Measurements from ENCODE around the gene TCHP.
"Not testable (repeated sequence)": the region's sequence is repeated elsewhere in the genome, so short reads cannot be mapped to it uniquely, and the experiment has no call there.

Gene TCHP

DNA sequence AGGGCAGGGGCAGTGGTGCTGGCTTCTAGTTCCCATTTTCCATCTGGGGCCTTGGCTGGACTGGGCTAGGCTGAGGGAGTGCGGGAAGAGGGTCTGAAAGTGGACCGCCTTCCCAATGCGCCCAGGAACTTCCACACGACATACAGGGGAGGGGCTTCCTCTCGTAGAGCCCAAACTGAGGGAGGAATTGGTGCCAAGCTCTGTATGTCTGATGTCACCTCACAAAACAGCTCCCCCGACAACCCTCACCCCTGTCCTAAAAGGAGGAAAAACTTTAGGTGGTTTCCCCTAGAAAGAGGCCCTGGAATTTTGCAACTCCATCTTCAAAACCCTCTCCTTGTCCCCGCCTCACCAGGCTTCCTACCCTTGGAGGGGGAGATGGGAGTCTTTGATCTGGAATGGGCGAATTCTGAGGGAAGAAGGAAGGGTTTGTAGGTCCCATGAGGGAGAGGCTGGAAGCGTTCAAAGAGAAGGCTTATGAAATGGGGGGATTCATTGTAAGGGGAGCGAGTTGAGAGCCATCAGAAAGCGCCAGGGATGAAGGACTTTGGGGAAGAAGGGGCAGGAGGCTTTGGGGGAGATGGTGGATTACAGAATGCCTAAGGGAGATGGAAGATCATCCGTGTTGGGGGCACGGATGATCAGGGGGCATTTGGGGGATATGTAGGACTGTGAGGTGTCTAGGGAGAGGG is 20.6 kb upstream of the TCHP start:
- no peak for DNase-seq

DNA sequence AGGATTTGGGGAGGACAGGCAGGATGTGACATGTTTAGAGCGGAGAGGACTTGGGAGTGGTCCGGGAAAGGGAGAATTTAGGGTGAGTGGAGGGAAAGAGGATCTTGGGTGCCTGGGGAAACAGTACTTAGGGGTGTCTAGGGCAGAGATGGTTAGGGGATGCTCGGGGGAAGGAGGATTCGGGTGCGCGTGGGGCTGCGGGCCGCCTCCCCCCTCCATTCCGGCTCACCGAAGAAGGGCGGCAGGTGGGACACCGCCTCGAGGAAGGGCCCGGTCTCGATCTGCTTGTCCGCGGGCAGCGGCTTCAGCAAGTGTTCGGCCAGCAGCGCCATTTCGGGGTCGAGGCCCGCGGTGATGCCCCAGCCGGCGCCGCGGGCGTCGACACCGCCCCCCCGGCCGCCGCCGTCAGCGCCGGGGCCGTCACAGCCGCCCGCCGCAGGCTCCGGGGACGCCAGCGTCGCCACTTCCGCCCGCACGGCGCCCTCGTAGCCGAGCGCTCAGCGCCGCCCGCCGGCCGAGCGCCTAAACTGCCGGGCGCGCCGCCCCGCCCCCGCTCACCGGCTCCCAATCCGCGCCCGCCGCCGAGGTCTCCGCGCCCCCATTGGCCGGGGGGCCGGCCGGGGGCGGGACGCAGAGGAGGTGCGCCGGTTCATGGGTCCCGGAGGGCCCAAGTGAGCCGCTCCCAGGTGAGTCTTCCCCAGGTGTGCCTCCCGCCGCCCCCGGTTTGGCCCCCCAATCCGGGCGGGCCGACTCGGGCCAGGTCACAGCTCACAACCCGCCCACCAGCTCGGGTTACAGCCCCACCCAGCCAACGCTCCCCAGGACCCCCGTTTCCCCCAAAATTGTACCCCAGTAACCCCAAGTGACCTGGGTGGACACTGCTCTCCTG is 19.8 kb upstream of the TCHP start, which contains the start of gene GLTP:
GLTP (minus strand) TSS at position 499 of the 889 bp plus-strand sequence; CDS start at position 332, 167 bp downstream.
- DNase-seq, result peak; percentile 51 to 63

DNA sequence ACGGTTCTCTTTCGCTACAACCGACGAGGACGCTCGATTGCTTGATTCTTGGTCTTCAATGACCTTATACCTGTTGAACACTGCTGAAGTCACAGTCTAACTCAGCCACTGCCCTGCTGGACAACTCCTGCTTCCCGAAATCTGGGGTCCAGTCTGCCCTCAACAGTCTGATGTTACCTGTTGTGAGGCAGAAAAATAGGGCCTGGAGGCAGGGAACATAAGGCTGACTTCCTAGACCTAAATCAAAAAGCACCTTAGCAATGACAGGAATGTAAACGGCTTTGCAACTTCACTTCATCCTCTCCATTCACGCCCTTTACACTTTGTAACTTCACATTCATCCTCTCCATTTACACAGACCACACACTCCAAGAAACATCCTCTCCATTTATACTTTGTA is 19.1 kb upstream of the TCHP start:
- DNase-seq, result no peak

DNA sequence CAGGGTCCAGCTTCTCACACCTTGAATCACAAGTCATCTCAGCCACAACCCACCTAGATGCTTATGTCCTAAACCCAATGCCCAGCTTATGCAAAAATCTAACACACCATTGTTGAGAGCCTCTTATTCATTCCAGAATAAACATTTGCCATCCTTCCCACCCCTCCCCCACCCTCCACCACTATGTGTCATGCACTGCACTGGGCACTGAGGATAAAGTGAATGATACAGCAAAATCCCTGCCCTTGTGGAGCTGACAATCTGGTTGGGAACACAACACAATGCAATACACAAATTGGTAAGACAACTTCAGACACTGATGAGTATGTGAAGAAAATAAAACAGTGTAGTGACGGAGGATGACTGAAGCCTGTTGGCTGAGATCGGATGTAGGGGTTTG is 18.3 kb upstream of the TCHP start:
- DNase-seq, result no peak

DNA sequence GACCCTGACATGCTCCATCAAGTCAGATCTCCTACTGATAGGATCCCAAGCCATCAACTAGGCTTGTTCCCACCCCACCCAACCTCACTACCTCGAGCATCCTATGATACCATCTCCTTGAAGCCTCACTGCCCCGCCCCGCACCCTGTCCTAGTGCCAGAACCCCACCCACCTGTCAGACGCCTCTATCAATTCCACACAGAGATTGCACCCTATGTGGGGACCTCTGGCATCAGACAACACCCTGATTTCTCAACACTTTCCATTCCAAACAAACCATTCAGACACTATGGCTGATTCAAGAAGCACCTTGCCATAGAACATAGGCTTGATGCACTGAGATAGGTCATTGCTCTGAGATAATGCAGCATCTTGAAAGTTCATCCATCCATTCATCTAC is 16.6 kb upstream of the TCHP start:
- no peak for DNase-seq

DNA sequence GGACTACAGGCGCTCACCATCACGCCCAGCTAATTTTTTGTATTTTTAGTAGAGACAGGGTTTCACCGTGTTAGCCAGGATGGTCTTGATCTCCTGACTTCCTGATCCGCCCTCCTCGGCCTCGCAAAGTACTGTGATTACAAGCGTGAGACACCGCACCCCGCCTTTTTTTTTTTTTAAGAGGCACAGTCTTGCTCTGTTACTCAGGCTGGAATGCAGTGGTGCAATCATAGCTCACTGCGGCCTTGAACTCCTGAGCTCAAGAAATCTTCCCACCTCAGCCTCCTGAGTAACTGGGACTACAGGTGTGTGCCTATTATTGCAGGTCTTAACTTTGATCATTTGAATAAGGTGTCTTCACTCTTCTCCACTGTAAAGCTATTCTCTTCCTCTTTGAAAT is 14.5 kb upstream of the TCHP start:
- no peak for DNase-seq

DNA sequence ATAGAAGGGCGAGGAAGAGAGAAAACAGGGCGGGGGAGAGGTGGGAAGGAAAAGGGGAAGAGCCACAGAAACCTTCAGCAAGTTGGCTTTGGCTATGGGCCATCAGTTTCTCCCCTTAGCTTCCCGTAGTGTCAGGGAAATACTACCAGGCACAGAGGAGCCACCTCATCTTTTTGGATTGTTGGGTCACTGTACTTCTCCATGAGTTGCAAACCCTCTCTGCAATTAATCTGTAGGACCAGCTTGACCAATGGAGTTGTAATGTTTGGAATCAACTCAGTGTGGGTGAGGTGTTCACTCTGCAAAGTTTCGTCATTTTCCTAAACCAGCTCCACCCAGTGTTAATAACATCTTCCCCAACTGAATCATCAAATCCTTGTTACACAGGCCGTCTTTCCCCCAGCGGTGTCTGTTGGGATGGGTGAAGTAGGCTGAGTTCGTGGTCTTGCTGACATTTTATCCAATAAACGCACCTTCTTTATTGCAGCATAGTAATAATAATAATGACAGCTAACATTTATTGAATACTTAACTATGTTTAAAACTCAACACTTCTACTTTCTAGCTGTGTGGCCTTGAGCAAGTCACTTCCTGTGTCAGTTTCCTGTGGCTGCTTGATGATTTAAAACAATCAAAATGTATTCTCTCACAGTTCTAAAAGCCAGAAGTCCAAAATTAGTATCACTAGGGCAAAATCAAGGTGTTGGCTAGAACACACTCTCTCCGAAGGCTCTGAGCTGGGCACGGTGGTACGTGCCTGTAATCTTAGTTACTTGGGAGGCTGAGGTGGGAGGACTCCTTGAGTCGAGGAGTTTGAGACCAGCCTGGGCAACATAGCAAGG is 11.7 kb upstream of the TCHP start:
- peak; percentile 46 to 60 for DNase-seq

DNA sequence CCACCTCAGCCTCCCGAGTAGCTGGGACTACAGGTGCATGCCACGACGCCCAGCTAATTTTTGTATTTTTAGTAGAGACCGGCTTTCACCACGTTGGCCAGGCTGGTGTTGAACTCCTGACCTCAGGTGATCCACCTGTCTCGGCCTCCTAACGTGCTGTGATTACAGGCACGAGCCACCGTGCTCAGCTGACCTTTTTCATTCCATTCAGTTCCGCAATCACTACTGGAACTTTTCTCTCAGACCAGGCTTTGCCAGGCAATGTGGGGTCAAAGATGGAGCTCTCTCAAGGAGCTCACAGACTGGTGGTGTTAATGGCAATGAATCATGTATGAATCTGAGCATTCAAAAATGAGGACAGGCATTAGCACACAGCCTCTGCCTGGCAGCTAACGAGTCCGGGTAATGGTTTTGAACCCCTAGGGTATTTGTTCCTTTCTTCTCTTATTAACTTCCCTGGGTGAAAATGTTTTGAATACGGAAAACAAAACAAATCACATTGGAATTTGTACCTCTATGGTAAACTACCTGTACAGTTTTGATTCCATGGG is 9.4 kb upstream of the TCHP start:
- no peak for DNase-seq

DNA sequence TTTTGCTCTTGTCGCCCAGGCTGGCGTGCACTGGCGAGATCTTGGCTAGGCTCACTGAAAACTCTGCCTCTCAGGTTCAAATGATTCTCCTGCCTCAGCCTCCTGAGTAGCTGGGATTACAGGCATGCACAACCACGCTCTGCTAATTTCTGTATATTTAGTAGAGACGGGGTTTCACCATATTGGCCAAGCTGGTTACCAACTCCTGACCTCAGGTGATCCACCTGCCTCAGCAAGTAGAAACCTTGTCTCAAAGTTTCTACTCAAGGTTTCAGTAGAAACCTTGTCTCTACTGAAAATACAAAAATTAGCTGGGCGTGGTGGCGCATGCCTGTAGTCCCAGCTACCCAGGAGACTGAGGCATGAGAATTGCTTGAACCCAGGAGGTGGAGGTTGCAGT is 8.3 kb upstream of the TCHP start:
- DNase-seq, result not testable (repeated sequence)

DNA sequence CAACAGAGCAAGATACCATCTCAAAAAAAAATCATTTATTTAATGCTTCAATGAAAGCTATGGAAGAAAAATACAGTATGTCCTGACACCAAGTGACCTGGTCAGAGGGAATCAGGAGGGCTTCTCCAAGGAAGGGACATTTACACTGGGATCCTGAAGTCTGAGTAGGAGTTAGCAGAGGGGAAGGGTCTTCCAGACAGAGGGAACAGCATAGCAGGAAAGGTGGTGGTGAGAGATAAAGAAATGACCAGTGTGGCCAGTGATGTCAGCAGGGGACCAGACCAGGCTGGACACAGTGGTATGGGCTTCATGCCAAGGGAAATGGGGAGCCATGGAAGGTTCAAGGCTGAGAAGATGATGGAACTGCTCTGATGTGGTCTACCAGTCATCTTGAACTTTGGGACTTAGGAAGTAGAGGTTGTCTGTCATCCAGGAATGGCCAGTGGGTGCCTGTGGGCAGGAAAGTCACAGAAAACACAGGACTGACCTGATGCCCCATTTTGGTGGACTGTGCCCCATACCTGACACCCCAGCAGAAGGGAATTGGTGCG is 7.8 kb upstream of the TCHP start:
- no peak for DNase-seq

DNA sequence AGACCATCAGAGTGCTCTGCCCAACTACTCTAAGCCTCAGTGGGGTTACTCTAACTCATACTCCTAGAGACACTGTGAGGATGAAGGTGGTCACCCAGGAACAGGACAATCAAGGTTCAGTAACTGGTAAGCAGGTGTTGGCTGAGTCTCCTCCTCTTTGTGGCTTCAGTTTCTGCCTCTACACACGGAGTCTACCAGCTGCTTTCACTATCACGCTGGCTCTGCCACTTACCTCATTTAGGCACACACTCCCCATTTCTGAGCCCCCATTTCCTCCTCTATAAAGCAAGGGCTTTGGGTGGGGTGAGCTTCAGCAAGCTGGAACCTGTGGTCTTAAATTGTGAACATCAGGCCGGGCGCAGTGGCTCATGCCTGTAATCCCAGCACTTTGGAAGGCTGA is 7.3 kb upstream of the TCHP start:
- no peak for DNase-seq

DNA sequence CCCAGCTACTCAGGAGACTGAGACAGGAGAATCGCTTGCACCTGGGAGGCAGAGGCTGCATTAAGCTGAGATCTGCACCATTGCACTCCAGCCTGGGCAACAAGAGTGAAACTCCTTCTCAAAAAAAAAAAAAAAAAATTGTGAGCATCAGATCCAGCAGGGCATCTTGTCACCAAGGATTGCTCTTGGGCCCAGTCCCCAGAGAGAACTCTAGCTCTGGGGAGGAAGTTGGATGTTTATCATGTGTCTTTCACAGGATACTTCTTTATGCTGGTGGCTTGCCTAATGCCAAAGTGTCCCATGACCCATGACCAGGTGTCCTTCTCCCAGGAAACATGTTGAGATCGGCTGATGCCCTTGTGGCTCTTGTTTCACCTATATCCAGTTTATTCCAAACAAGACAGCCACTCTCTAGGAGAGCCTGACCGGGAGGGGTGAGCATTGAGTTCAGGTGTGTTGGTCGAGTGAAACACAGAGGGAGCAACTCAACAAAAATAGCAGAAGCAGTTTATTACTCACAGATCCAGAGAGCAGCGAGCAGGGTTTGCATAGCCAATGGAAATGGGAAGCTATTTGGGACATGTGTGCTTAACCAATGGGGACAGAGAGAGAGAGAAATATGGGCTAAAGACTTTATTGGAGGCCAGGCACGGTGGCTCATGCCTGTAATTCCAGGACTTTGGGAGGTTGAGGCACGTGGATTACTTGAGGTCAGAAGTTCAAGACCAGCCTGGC is 6.6 kb upstream of the TCHP start:
- DNase-seq, result no peak

DNA sequence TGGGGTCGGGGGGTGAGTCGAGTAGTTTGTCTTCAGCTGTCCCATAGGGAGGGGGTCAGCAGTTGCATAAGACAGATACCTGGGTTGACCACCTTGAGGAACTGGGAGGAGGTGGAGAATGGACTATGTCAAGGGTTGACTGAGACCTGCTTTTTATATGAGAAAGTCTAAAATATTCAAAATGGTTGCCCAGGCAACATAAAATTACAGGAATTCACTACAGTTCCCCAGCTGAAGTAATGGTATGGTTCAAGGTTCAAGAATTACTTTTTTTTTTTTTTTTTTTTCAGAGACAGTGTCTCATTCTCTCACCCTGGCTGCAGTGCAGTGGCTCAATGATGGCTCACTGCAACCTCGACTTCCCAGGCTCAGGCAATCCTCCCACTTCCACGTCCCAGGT is 5.1 kb upstream of the TCHP start:
- no peak for DNase-seq

DNA sequence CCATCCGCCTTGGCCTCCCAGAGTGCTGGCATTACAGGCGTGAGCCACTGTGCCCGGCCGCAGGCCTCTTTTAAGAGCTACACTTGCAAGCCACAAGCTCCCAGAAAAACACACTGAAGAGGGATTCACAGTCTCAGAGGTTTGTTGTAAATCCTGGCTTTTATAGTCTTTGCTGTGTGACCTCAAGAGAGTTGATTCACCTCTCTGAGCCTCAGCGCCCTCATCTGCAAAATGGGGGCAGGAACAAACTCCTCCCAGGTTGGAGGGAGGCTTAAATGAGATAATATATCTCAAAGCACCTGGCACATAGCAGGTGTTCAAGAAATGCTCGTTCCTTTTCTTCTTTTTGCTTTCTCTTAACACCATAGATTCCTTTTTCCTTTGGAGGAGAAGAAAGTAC is 3.9 kb upstream of the TCHP start:
- DNase-seq, result no peak

DNA sequence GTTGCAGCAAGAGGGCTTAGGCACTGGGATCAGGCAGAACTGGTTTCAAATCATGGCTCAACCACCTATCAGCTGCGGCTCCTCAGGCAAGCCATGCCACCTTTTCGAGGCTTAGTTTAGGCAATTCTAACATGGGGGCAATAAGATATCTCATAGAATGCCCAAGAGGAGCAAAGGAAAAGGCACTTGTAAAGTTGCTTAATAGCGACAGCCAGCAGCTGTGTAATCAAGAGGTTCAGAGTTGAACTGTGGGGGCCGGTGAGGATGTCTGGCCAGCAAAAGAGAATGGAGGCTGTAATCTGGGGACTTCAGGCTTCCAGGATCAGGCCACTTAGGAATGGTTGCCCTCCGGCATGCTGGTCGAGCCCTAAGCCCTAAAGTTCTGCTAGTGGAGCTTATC is 3.0 kb upstream of the TCHP start:
- no peak for DNase-seq

DNA sequence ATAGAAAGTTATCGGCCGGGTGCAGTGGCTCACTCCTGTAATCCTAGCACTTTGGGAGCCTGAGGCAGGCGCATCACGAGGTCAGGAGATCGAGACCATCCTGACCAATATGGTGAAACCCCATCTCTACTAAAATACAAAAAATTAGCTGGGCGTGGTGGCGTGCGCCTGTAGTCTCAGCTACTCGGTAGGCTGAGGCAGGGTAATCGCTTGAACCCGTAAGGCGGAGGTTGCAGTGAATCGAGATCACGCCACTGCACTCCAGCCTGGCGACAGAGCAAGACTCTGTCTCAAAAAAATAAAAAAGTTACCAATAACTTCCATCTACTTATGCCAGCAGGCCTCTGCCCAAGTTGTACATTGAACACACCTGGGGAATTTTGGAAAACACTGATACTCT is 729 bp upstream of the TCHP start:
- DNase-seq, result not testable (repeated sequence)

DNA sequence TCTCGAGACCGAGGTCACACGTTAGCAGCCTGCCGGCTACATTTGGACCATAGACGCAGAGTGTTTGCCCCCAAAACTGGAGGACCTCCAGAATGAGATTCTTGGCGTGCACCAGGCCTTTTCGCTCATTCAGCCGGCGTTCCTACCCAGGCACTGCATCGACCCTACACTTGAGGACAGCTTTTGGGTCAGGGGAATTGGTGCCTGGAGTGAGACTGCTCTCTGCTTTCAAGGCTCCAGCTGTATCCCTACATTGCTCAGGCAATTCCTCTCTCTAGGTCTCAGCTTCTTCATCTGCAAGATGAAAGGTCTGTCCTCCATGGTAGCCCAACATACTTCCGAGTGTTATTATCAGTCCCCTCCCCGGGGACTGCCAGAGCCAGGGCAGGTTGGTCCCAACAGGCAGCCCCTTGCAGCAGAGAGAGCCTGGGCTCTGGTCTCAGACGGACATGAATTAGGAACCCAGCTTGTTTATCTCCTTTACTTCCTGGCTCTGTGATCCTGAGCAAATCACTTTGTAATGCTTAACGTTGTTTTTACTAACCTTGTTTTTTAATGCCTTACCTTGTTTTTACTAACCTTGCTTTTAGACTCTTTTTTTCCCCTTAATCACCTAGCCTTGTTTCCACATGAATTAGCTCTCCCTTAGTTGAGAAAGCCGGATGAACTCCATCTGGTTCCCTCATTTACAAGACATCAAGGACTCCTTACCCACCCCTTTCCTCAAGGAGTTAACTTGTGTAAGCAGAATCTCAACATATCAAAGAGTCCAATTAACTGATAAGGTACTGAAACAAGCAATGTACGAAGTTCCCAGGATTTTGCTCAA is 892 bp downstream of the TCHP start:
- no peak for DNase-seq

DNA sequence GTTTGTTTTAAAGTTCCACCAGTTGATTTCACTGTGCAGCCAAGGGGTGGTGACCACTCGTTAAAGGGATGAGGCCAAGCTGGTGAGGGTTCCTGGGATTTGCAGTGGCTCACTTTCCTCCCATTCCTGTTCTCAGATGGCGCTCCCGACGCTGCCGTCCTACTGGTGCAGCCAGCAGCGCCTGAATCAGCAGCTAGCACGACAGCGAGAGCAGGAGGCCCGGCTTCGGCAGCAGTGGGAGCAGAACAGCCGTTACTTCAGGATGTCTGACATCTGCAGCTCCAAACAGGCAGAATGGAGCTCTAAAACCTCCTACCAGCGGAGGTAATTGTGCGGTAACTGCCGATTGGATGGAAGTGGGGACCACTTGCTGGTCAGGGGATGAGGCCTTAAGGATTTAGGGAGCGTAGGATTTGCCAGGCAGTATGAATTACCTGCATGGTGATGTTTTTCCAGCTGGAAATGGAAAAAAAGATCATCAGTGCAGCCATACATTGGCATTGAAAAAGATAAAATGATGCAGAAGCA is 2.9 kb downstream of the TCHP start:
- no peak for DNase-seq

DNA sequence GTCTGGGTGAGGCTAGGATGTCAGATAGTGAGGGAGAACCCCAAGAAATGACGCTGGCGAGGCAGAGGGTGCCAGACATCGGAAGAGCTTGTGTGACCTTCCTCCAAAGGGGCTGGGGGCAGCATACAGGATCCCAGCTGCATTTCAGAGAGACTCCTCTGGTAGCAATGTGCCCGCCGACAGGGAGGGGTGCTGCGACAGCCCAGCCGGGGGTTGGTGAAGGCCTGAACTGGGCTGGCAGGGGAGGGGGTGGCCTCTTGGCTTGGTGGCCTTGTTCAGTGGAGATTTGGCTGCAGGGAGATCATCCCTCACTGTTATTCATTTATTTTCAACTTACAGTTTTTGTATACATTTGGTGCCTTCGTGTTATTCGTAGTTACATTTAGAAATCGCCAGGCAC is 5.2 kb downstream of the TCHP start:
- no peak for DNase-seq

DNA sequence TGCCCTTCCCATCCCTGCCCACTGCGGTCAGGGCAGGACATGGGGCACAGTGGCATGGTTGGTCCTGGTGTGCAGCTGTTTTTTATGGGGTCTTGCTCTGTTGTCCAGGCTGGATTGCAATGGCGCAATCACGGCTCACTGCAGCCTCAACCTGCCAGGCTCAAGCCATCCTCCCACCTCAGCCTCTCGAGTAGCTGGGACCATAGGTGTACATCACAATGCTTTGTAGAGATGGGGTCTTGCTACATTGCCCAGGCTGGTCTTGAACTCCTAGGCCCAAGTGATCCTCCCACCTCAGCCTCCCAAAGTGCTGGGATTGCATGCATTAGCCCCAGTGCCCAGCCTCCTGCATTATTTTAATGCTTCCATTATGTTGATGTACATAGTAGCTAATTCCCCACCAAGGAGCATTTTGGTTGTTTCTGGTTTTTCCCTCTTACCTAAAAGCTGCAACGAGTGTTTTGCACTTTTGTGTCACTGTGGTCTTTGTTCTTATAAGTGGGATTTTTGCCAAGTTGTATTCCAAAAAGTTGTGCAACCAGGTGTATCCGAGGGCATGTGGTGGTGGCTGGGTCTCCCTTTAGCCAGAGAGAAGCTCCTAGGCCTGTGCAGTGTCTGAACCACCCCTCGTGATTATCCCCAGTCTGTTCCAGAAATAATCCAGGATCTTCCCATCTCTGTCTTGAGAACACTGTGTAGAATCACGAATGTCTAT is 10.3 kb downstream of the TCHP start:
- no peak for DNase-seq
